Heart right ventricle (tissue), 16 donors: ENCODE data around the gene HCN2. TPM values are rescaled to one million over a fixed set of nuclear protein-coding genes. Genes with fewer than 3 reads are reported as not detected.

Experiments
- ATAC-seq, 8 donors: fragments of 200-7000 bp; cut with Tn5 transposase; one replicate each; pipeline ENCODE4 v1.9.1; 2020; ENCODE audit warnings: mild to moderate bottlenecking in 8 of 8, moderate library complexity in 8 of 8, moderate number of reproducible peaks in 1 of 8
- DNase-seq, 2 donors: peaks; one replicate each; pipeline ENCODE4 v3.0.0-alpha.2; 2020
- H3K27ac ChIP-seq, 10 donors: fragments of 200-600 bp; sonication (generic) in 2 of 10; one replicate each; pipeline versions ENCODE4 v1.5.0 to v1.8.0; 2020 to 2022; ENCODE audit warnings: mild to moderate bottlenecking in 3 of 10
- H3K27me3 ChIP-seq, 7 donors: fragments of 200-600 bp; one replicate each; pipeline ENCODE4 v1.8.0; 2021 to 2022; ENCODE audit warnings: mild to moderate bottlenecking in 2 of 7
- H3K36me3 ChIP-seq, 9 donors: fragments of 200-600 bp; sonication (generic) in 1 of 9; one replicate each; pipeline versions ENCODE4 v1.5.0 to v1.8.0; 2020 to 2022; ENCODE audit warnings: mild to moderate bottlenecking in 2 of 9
- H3K4me1 ChIP-seq, 9 donors: fragments of 200-600 bp; sonication (generic) in 1 of 9; one replicate each; pipeline versions ENCODE4 v1.5.0 to v1.8.0; 2020 to 2022; ENCODE audit warnings: mild to moderate bottlenecking in 4 of 9
- H3K4me3 ChIP-seq, 10 donors: fragments of 200-600 bp; sonication (generic) in 2 of 10; one replicate each; pipeline versions ENCODE4 v1.5.0 to v1.8.0; 2020 to 2022; ENCODE audit warnings: mild to moderate bottlenecking in 7 of 10, moderate library complexity in 2 of 10
- H3K9me3 ChIP-seq, 11 donors: fragments of 200-600 bp in 10 of 11; sonication (generic) in 2 of 11; one replicate each; pipeline versions ENCODE4 v1.5.0 to v1.8.0; 2013 to 2022; ENCODE audit warnings: mild to moderate bottlenecking in 2 of 11, control low read depth in 1 of 11, moderate library complexity in 1 of 11
- WGBS, 2 donors: extraction: QIAGEN DNeasy Blood & Tissue Kit; methylation state at CpG; one replicate each; pipeline ENCODE4 v1.1.7; 2013; ENCODE audit warnings: inconsistent platforms in 1 of 2; 5-methylcytosine and 5-hydroxymethylcytosine counted together
- intact Hi-C, 10 donors: fragments of 100-400 bp; cut with DNase I; formaldehyde crosslinking; loops; one replicate each; pipeline versions ENCODE4 v1.11.1 to v1.14.2; 2022
- polyA plus RNA-seq, 2 donors: library from polyadenylated mRNA; stranded (reverse); fragments of 200-250 nt; gene quantifications; one replicate each; pipeline ENCODE4 v1.2.3, GENCODE V29; 2013
- total RNA-seq, 10 donors: library from RNA; stranded (reverse); fragmentation: NEBNext Ultra II Directional in 3 of 10; extraction: Animal tissue kit (Norgen Biotek cat#: 25700) in 3 of 10; gene quantifications; one replicate each; pipeline versions ENCODE4 v1.2.1 to v1.2.4, GENCODE V29; 2021 to 2023
- TF ChIP-seq, protein P1 (sequence below), 9 donors: fragments of 200-600 bp; sonication (generic) in 2 of 9; IDR thresholded peaks; one replicate each; pipeline versions ENCODE4 v1.5.0 to v1.8.0; 2021 to 2022; ENCODE audit warnings: antibody characterized with exemption in 9 of 9, mild to moderate bottlenecking in 5 of 9, moderate library complexity in 1 of 9
- donor health status: Arrhythmogenic right ventricular cardiomyopathy.
- donor health status: ischemic (EF 13 %, LVEDD 7.1; RV severe dilation, severe dysfunction).
- donor health status: healthy with polysubstance abuse.
- donor health status: DM: no; HTN: yes; CAD: no.
- donor health status: DM: no; HTN: no; CAD: no.
- donor health status: ischemic (EF 25% LVEDD 6.9; RV normal size, moderate dysfunction).
- donor health status: ischemic (EF 25% LVEDD 5.7; RV mildly dilated, moderate dysfunction).
- donor health status: healthy.
- donor health status: DM: yes; HTN: yes; CAD: no.
- donor health status: Ischemic cardiomyopathy.
- donor health status: ischemic (EF 35%, LVEDD 5.7; RV mildly dilated, moderate dysfunction).
- donor health status: nonischemic (EF 11% LVEDD 7.7; RV severe dilation, severe dysfunction).
- donor health status: DM: yes; HTN: yes; CAD: no.
- donor health status: PGD.
- donor health status: ischemic (EF 29% LVEDD 5.4; RV normal size, mild dysfunction).
- donor health status: nonischemic (EF 23%, LVEDD 6.1; RV moderate dilation, normal function).

Gene HCN2
- total and polyA plus RNA-seq, 12 donors = 0.90 to 10.7 (median 4.8) TPM

GRCh38 chr19:558770-559439 is 30.8 kb upstream of the HCN2 start:
- Histone ChIP-seq H3K9me3 (no peaks in the 10 kb centered on the region), H3K27ac (peak overlapping the region in 9 of 10 donors; percentile 1 to 79 (median 37)), H3K27me3 (no peaks in the 10 kb centered on the region), H3K36me3 (no peaks in the 10 kb centered on the region), H3K4me1 (peaks cover 11 to 33% (median 22%) of the 10 kb centered on the region in 9 donors), H3K4me3 (no peak overlapping the region)
- peak; percentile 23 to 75 (median 46) for ATAC-seq
- DNase-seq = peak; percentile 51 to 79
- intact Hi-C loops = no loop called here
- TF ChIP-seq, protein P1, sequence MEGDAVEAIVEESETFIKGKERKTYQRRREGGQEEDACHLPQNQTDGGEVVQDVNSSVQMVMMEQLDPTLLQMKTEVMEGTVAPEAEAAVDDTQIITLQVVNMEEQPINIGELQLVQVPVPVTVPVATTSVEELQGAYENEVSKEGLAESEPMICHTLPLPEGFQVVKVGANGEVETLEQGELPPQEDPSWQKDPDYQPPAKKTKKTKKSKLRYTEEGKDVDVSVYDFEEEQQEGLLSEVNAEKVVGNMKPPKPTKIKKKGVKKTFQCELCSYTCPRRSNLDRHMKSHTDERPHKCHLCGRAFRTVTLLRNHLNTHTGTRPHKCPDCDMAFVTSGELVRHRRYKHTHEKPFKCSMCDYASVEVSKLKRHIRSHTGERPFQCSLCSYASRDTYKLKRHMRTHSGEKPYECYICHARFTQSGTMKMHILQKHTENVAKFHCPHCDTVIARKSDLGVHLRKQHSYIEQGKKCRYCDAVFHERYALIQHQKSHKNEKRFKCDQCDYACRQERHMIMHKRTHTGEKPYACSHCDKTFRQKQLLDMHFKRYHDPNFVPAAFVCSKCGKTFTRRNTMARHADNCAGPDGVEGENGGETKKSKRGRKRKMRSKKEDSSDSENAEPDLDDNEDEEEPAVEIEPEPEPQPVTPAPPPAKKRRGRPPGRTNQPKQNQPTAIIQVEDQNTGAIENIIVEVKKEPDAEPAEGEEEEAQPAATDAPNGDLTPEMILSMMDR (IDR thresholded peaks at IDR 0.05) = no peak
- WGBS, 2 donors = 41 to 46% methylated on average over 21 of the region's 21 CpGs

DNA sequence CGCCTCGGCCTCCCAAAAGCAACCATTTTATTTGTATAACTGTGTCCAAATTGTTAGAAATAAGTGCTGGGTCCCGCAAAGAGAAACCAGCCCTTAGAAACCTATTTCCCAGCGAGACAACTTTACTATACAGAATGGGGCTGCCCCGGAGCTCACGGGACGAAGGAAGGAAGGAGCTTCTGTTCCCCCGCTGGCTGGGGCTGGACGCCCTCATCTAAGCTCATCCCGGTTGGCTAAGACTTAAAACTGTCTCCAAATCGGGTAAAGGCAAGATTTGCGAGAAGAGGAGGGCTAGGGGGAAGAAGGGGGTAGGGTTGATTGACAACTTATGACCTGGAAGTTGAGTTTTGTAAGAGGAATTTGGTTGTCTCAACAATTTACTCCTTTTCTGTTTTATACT is 29.6 kb upstream of the HCN2 start:
- Histone ChIP-seq H3K9me3 (no peaks in the 10 kb centered on the region), H3K4me3 (no peak overlapping the region), H3K4me1 (peaks cover 11 to 28% (median 22%) of the 10 kb centered on the region in 9 donors), H3K27me3 (no peaks in the 10 kb centered on the region), H3K27ac (no peak overlapping the region), H3K36me3 (no peaks in the 10 kb centered on the region)
- TF ChIP-seq, protein P1 (IDR thresholded peaks at IDR 0.05) = no peak
- ATAC-seq (no peak), DNase-seq (no peak)
- intact Hi-C loops = no loop called here
- WGBS, 2 donors = 82 to 89% methylated on average over 12 of the region's 12 CpGs

DNA sequence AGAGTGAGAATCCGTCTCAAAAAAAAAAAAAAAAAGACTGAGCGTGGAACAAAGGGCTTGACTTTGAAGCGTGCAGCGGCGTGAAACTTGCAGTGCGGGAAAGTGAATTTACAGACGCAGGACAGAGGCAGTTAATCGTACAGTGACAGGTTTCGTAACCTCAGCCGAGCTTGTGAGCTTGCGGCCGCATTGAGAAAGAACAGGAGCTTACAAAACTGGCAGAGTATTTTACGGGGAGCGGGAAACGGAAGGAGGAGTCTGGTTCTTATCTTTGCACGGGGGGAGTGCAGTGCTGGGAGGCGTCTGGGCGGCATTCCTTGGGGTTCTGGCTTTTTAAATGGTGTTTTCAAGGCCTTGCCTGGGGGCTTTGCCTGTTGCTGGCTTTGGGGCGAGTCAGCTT is 23.3 kb upstream of the HCN2 start:
- 33 to 44% methylated on average over 18 to 19 of the region's 19 CpGs for WGBS, 2 donors
- Histone ChIP-seq H3K27me3 (no peaks in the 10 kb centered on the region), H3K4me3 (peak overlapping the region in 1 of 10 donors; percentile 36), H3K9me3 (no peaks in the 10 kb centered on the region), H3K4me1 (peaks cover 2 to 10% (median 6%) of the 10 kb centered on the region in 9 donors), H3K36me3 (no peaks in the 10 kb centered on the region), H3K27ac (peak overlapping the region in 2 of 10 donors; percentile 21 to 83)
- ATAC-seq (peak in 3 of 8 donors; percentile 14 to 89 (median 51)), DNase-seq (no peak)
- TF ChIP-seq, protein P1 (IDR thresholded peaks at IDR 0.05) = no peak
- intact Hi-C loops = no loop called here

- WGBS, 2 donors = 64 to 74% methylated on average over 16 of the region's 16 CpGs
- H3K27me3 ChIP-seq = no peaks in the 10 kb centered on the region
- H3K4me3 ChIP-seq = peak overlapping the region in 1 of 10 donors; percentile 36
- TF ChIP-seq, protein P1 (IDR thresholded peaks at IDR 0.05) = no peak
- intact Hi-C loops = no loop called here
- peaks cover 2 to 14% (median 11%) of the 10 kb centered on the region in 9 donors for H3K4me1 ChIP-seq
- H3K27ac ChIP-seq = peak overlapping the region in 2 of 10 donors; percentile 21 to 83
- H3K36me3 ChIP-seq = no peaks in the 10 kb centered on the region
- DNase-seq (no peak), ATAC-seq (no peak)
- no peaks in the 10 kb centered on the region for H3K9me3 ChIP-seq
These were observed 22.8 kb upstream of the HCN2 start for GRCh38 chr19:566844-567243.
